ENCODE data around the gene TBCE. TPM values are rescaled to one million over a fixed set of nuclear protein-coding genes. Genes with fewer than 3 reads are reported as not detected.

TBCE gene, protein sequence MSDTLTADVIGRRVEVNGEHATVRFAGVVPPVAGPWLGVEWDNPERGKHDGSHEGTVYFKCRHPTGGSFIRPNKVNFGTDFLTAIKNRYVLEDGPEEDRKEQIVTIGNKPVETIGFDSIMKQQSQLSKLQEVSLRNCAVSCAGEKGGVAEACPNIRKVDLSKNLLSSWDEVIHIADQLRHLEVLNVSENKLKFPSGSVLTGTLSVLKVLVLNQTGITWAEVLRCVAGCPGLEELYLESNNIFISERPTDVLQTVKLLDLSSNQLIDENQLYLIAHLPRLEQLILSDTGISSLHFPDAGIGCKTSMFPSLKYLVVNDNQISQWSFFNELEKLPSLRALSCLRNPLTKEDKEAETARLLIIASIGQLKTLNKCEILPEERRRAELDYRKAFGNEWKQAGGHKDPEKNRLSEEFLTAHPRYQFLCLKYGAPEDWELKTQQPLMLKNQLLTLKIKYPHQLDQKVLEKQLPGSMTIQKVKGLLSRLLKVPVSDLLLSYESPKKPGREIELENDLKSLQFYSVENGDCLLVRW
- total RNA-seq (17.4 and 21.5 TPM in 2 replicates), polyA plus RNA-seq (42.4 and 43.9 TPM in 2 replicates)

DNA sequence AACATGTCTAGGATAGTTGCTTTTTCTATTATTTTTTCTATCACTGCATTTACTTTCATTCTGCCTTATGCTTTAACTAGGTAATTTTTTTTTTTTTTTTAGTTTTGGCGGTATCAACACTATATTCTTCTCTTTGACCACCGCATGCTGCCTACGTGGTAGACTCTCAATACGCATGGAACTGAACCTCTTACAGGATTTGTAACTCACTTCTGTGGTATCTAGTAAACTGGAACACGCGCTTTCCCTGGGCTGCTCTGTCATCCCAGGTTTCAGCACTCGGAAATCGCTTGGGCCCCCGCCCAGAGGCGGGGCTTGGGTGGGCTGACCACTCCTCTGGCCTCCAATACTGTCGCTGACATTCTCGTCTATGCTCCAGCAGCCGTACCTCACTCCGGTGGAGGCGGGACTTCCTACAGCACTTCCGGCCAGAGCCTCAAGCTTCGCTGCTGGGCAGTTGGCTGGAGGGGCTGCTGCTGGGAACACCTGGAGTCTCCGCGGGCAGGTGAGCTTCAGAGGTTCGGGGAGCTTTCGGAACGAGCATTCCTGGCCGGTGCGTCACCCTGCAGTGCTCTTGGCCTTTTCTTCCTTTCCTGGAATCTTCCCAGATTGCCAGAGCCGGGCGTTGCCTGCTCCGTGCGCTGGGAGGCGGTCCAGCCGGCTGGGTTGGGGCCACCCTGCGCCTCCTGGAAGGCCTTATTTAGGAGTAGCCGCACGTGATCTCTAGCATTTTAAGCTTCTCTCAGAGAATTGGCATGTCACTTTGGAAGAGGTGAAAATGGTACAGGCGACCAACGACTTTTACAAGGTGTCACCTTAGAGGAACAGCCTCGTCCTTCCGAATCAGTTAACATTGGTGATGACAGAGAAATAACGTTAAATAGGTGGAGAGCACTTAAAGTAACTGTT lies at the start of gene TBCE:
Gene TBCE (plus strand): TSS at position 428 of the 909 bp plus-strand sequence. CDS start 12,623 bp downstream, outside the sequence.
- Histone ChIP-seq H3K9me3 (ENCODE audit: low read depth) (no peaks in the 10 kb centered on the region), H3K27me3 (no peaks in the 10 kb centered on the region), H3K4me2 (peak within 1 kb of the TSS; percentile 77), H2AFZ (peak within 1 kb of the TSS; percentile 72), H3K4me1 (ENCODE audit: insufficient read depth) (no peaks in the 10 kb centered on the region), H3K9me2 (replicated peaks; ENCODE audit: insufficient read depth) (no peaks in the 10 kb centered on the region), H3K27ac (peak within 1 kb of the TSS; percentile 86), H3K36me3 (replicated peaks; ENCODE audit: insufficient read depth, low read depth) (no peaks in the 10 kb centered on the region), H3K79me2 (peaks cover 43% of the 10 kb centered on the region), H3K4me3 (peak within 1 kb of the TSS; percentile 24), H4K20me1 (ENCODE audit: insufficient read depth, poor library complexity, severe bottlenecking) (no peaks in the 10 kb centered on the region)
- TF ChIP-seq, protein P1, sequence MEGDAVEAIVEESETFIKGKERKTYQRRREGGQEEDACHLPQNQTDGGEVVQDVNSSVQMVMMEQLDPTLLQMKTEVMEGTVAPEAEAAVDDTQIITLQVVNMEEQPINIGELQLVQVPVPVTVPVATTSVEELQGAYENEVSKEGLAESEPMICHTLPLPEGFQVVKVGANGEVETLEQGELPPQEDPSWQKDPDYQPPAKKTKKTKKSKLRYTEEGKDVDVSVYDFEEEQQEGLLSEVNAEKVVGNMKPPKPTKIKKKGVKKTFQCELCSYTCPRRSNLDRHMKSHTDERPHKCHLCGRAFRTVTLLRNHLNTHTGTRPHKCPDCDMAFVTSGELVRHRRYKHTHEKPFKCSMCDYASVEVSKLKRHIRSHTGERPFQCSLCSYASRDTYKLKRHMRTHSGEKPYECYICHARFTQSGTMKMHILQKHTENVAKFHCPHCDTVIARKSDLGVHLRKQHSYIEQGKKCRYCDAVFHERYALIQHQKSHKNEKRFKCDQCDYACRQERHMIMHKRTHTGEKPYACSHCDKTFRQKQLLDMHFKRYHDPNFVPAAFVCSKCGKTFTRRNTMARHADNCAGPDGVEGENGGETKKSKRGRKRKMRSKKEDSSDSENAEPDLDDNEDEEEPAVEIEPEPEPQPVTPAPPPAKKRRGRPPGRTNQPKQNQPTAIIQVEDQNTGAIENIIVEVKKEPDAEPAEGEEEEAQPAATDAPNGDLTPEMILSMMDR (IDR thresholded peaks at IDR 0.05; ENCODE audit: poor library complexity) = peak; percentile 17
- no peak for TF ChIP-seq EZH2 (IDR thresholded peaks at IDR 0.05; ENCODE audit: borderline replicate concordance)
- peak; percentile 99 for DNase-seq (ENCODE audit: low spot score)
- WGBS (ENCODE audit: low lambda C conversion rate, missing lambda C conversion rate) = 2% methylated on average over 38 of the region's 38 CpGs

DNA sequence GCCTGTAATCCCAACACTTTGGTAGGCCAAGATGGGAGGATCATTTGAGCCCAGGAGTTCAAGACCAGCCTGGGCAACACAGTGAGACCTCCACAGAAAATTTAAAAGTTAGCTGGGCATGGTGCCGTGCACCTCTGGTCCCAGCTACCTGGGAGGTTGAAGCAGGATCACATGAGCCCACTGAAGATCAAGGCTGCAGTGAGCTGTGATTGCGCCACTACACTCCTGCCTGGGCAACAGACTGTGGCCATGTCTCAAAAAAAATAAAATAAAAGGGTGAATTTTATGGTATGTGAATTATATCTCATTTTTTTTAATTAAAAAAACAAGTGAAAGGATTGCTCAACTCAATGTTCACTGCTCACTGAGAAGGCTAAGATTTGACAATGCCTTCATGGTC lies 48.0 kb upstream of the TBCE start:
- H4K20me1 ChIP-seq (ENCODE audit: insufficient read depth, poor library complexity, severe bottlenecking) = peaks cover 99% of the 10 kb centered on the region

DNA sequence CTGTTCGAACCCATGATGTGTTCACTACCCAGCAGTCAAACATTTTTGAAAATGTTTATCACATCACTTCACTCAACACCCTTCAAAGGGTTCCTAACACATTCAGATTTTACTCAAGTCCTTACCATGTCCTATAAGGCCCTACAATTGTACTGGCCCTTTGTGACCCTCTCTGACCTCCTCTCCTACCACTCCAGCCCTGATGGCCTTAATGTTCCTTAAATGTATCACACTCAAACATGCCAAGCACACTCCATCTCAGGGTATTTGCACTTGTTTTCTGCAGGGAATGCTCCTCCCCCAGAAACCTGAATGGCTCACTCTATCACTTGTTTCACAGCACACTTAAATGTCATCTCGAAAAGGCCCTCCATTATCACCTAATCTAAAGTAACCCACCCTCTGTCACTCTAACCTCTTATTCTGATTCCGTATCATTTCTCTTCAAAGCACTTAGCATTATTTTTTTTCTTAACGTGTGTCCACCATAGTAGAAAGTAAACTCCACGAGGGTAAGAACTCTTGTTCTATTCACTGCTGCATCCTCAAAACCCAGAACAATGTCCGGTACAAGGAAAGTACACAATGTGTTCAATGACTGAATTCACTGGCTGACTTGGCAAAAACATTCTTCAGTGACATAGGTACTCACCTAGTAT lies 46.6 kb upstream of the TBCE start:
- Histone ChIP-seq H3K36me3 (replicated peaks; ENCODE audit: insufficient read depth, low read depth) (no peaks in the 10 kb centered on the region), H3K4me3 (no peak overlapping the region), H3K9me3 (ENCODE audit: low read depth) (no peaks in the 10 kb centered on the region), H3K27me3 (no peaks in the 10 kb centered on the region), H3K27ac (no peak overlapping the region), H3K4me1 (ENCODE audit: insufficient read depth) (peaks cover 12% of the 10 kb centered on the region), H3K79me2 (peaks cover 100% of the 10 kb centered on the region), H3K4me2 (no peak overlapping the region), H3K9me2 (replicated peaks; ENCODE audit: insufficient read depth) (no peaks in the 10 kb centered on the region), H4K20me1 (ENCODE audit: insufficient read depth, poor library complexity, severe bottlenecking) (peaks cover 99% of the 10 kb centered on the region), H2AFZ (no peak overlapping the region)
- DNase-seq (ENCODE audit: low spot score) = no peak
- TF ChIP-seq, protein P1 (IDR thresholded peaks at IDR 0.05; ENCODE audit: poor library complexity) = no peak
- no peak for TF ChIP-seq EZH2 (IDR thresholded peaks at IDR 0.05; ENCODE audit: borderline replicate concordance)
- TF ChIP-seq EZH2phosphoT487 (IDR thresholded peaks at IDR 0.05; ENCODE audit: low read depth, severe bottlenecking, unreplicated experiment) = no peak
- 92% methylated on average over 6 of the region's 6 CpGs for WGBS (ENCODE audit: low lambda C conversion rate, missing lambda C conversion rate)

More for the DNA sequence above, 48.0 kb upstream of the TBCE start:
- TF ChIP-seq EZH2phosphoT487 (IDR thresholded peaks at IDR 0.05; ENCODE audit: low read depth, severe bottlenecking, unreplicated experiment) (no peak), EZH2 (IDR thresholded peaks at IDR 0.05; ENCODE audit: borderline replicate concordance) (no peak)
- TF ChIP-seq, protein P1 (IDR thresholded peaks at IDR 0.05; ENCODE audit: poor library complexity) = no peak
- no peaks in the 10 kb centered on the region for H3K9me2 ChIP-seq (replicated peaks; ENCODE audit: insufficient read depth)
- WGBS (ENCODE audit: low lambda C conversion rate, missing lambda C conversion rate) = 93% methylated on average over 2 of the region's 2 CpGs
- DNase-seq (ENCODE audit: low spot score) = no peak
- no peaks in the 10 kb centered on the region for H3K9me3 ChIP-seq (ENCODE audit: low read depth)
- H3K27ac ChIP-seq = no peak overlapping the region
- no peak overlapping the region for H3K4me3 ChIP-seq
- no peaks in the 10 kb centered on the region for H3K4me1 ChIP-seq (ENCODE audit: insufficient read depth)
- no peaks in the 10 kb centered on the region for H3K36me3 ChIP-seq (replicated peaks; ENCODE audit: insufficient read depth, low read depth)
- no peak overlapping the region for H3K4me2 ChIP-seq
- H3K27me3 ChIP-seq = no peaks in the 10 kb centered on the region
- peaks cover 100% of the 10 kb centered on the region for H3K79me2 ChIP-seq
- no peak overlapping the region for H2AFZ ChIP-seq

Data from hepatocyte (in vitro differentiated cells).